HG02840 (cell line): Measurements from ENCODE around the gene C15orf39.
"Not testable (repeated sequence)": the region's sequence is repeated elsewhere in the genome, so short reads cannot be mapped to it uniquely, and the experiment has no call there.

ENCODE experiments used
- ATAC-seq: cut with Tn5 transposase; IDR thresholded peaks from one replicate; pipeline ENCODE4 v1.9.1; 2021; ENCODE audit warnings: mild to moderate bottlenecking, moderate library complexity, moderate number of reproducible peaks; ENCODE audit not compliant: unreplicated experiment, low FRiP score

Gene C15orf39

DNA sequence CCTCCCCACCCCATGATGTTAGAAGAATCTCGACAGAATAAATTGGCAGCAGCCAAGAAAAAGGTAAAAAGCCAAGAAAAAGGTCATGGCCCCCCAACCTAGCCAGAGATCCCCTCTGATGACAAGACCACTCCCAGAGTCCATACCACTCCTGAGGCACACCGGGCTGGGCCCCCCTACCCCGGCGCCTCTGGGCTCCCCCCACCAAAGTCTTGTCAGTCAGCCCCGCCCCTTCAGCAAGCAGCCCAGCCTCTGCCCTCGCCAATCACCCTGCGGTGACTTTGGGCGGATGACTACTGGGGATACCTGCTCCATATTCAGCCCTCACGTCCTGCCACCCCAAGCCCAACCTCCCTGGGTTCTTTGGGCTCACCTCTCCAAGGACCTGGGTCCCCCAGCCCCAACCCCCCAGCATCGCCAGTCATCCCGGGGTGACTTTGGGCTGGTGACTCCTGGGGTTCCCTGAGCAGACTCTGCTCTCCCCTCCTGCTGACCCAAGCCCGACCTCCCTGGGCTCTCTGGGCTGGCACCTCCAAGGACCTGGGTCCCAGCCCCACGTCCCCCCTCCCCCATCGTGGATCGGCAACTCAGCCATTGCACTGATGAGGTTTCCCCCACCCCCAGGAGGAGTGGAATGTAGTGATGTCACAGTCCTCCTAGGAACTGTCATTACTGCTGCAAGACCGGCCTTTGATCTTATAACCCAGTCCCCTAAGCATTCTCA is 57.1 kb downstream of the C15orf39 start:
- not testable (repeated sequence) for ATAC-seq

DNA sequence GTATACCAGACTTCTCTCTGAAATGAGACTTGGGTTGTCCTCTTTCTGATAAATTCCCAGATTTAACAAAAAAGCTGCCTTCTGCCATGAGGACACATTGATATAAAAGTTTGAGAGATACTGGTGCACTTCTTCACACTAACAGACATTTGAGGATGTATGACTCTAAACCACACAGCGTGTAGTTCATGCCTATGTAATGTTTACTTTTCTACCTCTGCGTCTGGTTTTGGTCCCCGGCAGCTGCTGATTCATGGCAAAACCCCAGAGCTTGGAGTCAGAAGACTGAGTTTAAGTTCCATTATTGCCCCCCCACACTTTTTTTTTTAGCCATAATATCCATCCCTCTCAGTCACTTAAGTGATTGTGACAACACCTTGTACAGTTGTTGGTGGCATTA is 58.2 kb downstream of the C15orf39 start:
- not testable (repeated sequence) for ATAC-seq
